ENCODE results near the gene ODAD3.

DNA sequence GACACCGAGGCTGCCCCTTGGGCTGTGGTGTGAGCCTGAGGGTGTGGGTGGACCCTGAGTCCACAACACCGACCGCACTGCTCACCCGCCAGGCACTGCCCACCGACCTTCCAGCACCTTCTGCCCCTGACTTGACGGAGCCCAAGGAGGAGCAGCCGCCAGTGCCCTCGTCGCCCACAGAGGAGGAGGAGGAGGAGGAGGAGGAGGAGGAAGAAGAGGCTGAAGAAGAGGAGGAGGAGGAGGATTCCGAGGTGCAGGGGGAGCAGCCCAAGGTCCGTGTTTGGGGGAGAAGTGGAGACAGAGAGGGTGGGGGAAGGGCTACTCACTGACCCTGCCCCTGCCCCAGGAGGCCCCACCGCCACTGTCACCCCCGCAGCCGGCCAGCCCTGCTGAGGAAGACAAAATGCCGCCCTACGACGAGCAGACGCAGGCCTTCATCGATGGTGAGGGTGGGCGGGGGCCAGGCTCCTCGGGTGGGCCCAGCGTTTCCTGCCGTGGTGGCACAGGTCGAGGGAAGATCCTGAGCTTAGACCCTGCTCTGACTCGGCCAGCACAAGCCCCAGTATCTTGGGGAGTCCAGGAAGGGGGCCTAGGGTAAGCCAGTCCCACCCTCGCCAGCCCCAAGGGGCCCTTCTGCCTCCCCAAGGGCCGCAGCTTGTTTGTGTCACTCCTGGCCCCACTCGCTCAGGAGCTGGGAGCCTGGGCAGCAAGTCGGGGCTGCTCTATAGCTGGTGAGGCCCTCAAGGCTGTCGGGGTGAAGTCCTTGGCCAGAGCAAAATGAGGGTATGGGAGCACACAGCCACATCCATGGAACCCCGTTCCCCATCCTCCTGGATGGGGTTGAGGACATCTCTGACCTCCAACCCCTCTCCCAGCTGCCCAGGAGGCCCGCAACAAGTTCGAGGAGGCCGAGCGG, 12.7 kb upstream of the ODAD3 start:
- TF ChIP-seq, protein P1, sequence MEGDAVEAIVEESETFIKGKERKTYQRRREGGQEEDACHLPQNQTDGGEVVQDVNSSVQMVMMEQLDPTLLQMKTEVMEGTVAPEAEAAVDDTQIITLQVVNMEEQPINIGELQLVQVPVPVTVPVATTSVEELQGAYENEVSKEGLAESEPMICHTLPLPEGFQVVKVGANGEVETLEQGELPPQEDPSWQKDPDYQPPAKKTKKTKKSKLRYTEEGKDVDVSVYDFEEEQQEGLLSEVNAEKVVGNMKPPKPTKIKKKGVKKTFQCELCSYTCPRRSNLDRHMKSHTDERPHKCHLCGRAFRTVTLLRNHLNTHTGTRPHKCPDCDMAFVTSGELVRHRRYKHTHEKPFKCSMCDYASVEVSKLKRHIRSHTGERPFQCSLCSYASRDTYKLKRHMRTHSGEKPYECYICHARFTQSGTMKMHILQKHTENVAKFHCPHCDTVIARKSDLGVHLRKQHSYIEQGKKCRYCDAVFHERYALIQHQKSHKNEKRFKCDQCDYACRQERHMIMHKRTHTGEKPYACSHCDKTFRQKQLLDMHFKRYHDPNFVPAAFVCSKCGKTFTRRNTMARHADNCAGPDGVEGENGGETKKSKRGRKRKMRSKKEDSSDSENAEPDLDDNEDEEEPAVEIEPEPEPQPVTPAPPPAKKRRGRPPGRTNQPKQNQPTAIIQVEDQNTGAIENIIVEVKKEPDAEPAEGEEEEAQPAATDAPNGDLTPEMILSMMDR (IDR thresholded peaks at IDR 0.05): no peak
- no peak for TF ChIP-seq EZH2 (IDR thresholded peaks at IDR 0.05; ENCODE audit: borderline replicate concordance, insufficient read depth, low read depth, low read length, poor library complexity, severe bottlenecking)
